ENCODE measurements around the gene DZIP1. TPM values are rescaled to one million over a fixed set of nuclear protein-coding genes. Genes with fewer than 3 reads are reported as not detected.

Gene DZIP1
- total RNA-seq, 1 experiment from 2014 or later, result 12.0 TPM

DNA sequence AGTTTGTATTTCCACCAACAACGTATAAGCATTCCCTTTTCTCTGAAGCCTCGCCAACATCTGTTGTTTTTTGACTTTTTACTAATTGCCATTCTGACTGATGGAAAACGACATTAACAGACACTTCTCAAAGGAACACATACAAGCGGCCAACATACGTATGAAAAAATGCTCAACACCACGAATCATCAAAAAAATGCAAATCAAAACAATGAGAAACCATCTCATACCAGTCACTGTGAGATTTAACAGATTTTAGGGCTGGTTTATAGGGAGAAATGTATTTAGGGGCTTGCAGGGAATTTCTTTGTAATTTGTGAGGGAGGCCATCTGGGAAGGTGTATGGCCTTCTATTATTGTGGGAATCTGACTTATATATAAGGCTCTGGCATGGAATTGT, 2.8 kb upstream of the DZIP1 start:
- in situ Hi-C loops (cut with HindIII; ENCODE audit: low pct_unique_long_range_greater_than_20kb, low sequenced_read_pairs), result no loop called here
- no peak for DNase-seq (ENCODE audit: low read depth)

DNA sequence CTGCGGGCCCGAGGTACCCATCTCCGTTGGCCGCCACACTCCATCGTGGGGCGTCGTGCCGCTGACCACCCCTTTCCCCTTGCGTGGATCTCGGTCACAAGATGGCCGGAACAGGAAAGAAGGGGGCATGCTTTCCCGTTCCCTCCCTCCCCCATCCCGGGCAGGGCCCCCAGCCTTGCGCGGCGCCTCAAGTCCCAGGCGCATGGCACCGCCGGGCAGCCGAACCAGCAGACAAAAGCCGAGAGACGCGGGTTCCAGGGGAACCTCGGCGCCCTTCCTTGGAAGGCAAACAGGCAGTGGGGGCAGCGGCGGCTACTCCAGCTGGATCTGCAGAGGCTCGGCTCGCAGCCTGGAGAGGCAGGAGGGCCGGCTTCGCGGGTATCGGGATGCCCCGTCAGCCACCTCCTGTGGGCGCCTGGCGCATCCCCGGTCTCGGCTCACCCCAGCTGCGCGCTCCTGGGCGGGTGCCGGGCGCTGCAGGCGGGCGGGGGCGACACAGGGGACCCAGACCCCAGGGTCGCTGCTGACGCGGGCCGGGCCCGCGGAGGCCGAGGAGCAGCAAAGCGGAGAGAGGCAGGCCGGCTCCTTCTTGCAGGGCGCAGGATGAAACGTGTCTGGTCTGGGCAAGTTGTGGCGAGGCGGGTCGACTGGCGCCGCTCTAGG, 439 bp downstream of the DZIP1 start:
- in situ Hi-C loops (cut with HindIII; ENCODE audit: low pct_unique_long_range_greater_than_20kb, low sequenced_read_pairs), result no loop called here
- DNase-seq (ENCODE audit: low read depth), result peak; percentile 65

DNA sequence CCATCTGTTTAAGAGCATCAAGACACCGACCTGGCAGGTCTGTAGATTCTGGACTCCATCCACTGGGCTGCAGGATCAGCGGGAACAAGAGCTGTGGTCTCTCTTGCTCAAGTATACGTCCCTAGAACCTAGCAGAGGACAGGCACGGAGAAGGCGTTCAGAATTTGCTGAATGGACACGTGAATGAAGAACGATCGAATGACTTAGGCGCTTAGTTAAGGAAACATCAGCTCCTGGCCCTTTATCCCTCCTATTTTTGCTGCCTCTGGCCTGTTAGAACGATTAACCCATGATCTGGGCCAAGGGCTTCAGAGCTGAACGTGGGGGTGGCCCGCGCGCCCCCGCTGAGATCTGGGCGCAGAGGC, 953 bp downstream of the DZIP1 start:
- in situ Hi-C loops (cut with HindIII; ENCODE audit: low pct_unique_long_range_greater_than_20kb, low sequenced_read_pairs), result no loop called here
- DNase-seq (ENCODE audit: low read depth), result peak; percentile 56

DNA sequence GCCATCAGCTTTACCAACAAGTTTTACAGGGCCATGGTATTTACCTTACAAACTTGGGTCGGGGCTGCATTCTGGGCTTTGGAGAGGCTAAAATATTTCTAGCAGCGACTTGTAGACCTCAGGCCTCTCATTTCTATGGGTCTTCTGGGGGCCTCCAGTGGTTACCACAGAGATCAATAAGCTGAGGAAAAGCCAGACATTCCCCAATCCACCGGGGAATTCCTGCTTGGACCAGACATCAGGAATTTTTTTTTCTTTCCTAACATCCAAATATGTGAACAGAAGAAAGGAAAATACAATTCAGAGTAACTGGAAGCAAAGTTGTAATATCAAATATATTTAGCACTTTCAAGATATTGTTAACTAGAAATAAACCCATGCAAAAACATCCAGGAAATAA, 1.5 kb downstream of the DZIP1 start:
- in situ Hi-C loops (cut with HindIII; ENCODE audit: low pct_unique_long_range_greater_than_20kb, low sequenced_read_pairs), result no loop called here
- DNase-seq (ENCODE audit: low read depth), result no peak

DNA sequence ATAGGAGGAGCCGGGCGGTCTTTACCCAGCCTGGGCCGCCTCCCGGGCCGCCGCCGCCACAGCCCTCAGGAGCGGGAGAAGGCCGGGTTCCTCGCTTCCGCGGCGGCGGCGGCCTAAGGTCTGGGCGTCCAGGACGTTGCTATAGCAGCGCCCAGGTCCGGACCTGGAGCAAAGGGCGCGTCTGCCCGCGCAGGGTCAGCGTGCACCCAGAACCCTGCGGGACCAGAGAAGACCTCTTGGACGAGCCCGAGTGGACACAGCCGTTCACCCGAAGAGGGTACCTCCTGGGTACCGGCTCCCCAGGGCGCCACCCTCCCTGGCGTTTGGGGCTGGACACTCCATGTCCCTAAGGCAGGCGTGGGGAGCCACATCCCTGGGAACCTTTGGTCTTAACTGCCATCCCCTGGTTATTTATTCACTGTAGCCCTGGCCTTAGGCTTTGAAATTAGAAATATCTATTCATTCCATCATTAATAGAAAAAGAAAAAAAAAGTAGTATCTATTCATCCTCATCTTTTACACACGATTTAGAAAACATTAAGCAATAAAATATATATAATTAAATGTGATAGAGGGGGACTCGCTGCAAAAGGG, 2.4 kb downstream of the DZIP1 start:
- peak; percentile 46 for DNase-seq (ENCODE audit: low read depth)
- in situ Hi-C loops (cut with HindIII; ENCODE audit: low pct_unique_long_range_greater_than_20kb, low sequenced_read_pairs), result no loop called here

DNA sequence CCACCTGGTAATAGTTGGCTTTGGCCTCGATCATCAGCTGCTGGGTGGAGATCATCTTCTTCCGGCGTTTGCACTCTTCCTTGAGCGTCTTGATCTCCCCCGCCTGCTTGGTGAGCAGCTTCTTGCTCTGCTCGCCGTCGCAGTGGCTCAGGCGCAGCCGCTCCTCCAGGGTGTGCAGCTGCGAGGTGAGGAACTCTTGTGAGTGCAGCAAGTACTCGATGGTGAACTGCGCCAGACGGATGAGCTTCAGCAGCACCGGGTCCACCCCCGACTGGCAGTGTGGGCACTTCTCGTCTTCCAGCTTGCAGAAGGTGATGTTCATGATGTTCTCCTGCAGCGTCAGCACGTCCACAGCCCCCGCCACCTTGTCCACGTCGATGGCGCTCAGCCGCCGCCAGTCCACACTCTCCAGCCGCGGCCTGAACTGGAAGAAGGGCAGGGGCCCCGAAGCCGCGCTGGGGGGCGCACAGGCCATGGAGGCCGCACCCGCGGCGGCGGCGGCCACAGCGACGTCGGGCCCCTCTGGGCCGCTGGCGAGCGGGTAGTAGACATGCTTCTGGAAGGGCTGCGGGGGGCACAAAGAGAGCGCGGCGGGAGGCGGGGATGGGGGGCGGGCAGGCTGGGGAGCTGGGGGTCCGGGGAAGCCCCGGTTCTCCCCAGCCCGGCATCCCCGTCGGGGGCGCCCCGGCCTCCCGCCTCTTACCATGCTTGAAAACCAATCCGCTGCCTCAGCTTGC, 3.0 kb downstream of the DZIP1 start:
- DNase-seq (ENCODE audit: low read depth), result peak; percentile 80
- in situ Hi-C loops (cut with HindIII; ENCODE audit: low pct_unique_long_range_greater_than_20kb, low sequenced_read_pairs), result no loop called here

DNA sequence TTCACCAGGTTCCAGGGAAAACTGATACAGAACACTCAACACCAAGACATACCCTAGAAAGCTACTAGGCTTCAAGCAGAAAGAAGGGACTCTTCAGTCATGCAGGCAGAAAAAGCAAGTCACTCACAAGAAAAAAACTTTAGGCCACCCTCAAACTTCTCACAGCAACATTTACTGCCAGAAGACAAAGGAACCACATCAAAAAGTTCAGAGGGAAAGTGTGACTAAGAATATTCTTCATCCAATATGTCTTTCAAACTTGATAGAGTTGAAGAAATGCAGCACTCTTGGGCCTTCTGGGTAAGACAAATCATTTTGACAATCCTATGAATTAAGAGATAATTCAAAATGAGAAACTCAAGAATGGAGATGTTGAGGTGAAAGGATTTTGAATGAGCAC, 7.7 kb downstream of the DZIP1 start:
- DNase-seq (ENCODE audit: low read depth), result no peak
- in situ Hi-C loops (cut with HindIII; ENCODE audit: low pct_unique_long_range_greater_than_20kb, low sequenced_read_pairs), result no loop called here

DNA sequence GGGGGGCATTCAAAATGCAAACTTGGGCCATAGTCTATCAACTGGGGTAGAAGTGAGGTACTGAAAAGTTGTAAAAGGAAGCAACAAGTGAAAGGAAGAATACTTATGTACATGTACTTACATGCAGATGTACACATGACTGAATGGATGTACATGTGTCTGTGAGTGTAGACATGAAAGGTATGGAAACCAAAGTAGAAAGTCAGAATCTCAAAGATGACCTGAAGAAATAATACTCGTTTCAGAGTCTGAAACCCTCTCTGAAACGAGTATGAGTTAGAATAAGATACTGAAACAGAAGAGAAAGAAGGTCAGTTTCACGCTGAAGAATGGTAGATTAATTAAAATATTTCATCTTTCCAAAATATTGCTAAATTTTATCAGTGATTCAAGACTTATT, 13.9 kb downstream of the DZIP1 start:
- in situ Hi-C loops (cut with HindIII; ENCODE audit: low pct_unique_long_range_greater_than_20kb, low sequenced_read_pairs), result no loop called here

DNA sequence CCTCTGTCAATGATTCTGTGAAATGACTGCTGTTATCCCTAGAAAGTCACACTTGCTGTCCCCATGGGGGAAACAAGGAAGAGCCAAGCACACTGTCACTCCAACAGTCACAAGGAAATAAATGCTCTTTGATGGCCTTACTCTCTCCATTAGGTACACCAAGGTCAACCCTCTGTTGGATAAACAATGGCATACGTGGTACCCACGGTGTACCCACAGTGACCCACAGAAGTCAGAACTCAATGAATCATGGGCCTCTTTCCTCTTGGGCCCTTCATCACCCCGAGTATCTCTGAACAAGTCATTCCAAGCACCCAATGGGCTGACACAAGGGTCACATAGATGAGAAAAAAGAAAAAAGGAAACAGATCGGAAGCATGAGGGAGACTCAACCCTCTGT, 15.4 kb downstream of the DZIP1 start:
- in situ Hi-C loops (cut with HindIII; ENCODE audit: low pct_unique_long_range_greater_than_20kb, low sequenced_read_pairs), result no loop called here
- DNase-seq (ENCODE audit: low read depth), result no peak

More for the DNA sequence above, 13.9 kb downstream of the DZIP1 start:
- no peak for DNase-seq (ENCODE audit: low read depth)

DNA sequence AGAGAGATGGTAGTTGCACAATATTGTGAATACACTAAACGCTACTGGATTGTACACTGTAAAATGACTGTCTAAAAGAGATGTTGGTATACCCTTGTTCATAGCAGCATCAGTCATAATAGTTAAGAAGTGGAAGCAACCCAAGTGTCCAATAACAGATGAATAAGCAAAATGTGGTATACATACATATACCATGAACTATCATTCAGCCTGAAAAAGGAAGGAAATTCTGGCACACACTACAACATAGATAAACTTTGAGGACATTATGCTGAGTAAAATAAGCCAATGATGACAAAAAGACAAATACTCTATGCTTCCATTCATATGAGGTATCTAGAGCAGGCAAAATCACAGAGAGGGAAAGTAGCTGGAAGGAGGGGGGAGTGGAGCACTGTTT, 16.0 kb downstream of the DZIP1 start:
- in situ Hi-C loops (cut with HindIII; ENCODE audit: low pct_unique_long_range_greater_than_20kb, low sequenced_read_pairs), result no loop called here
- no peak for DNase-seq (ENCODE audit: low read depth)

DNA sequence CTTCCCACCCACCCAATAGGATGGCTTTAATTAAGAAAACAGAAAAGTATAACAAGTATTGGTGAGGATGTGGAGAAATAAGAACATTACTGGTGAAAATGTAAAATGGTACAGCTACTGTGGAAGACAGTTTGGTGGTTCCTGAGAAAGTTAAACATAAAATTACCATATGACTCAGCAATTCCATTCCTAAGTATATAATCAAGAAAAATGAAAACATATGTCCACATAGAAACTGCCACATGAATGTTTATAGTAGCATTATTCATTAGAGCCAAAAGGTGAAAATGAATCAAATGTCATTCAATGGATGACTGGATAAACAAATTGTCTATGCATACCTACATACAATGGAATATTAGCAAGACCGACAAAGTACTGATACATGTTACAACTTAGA, 16.9 kb downstream of the DZIP1 start:
- DNase-seq (ENCODE audit: low read depth), result peak; percentile 25
- in situ Hi-C loops (cut with HindIII; ENCODE audit: low pct_unique_long_range_greater_than_20kb, low sequenced_read_pairs), result no loop called here

DNA sequence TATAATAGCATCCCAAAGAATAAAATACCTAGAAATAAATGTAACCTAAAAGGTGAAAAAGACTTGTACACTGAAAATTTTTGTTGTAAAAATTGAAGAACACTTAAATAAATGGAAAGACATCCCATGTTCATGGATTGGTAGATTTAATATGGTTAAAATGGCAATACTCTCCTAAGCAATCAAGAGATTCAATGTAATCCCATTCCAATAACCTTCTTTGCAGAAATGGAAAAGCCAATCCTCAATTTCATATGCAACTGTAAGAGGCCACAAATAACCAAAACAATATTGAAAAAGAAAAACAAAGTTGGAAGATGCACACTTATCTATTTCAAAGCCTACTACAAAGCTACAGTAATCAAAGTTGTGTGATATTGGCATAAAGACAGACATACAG, 17.7 kb downstream of the DZIP1 start:
- DNase-seq (ENCODE audit: low read depth), result no peak
- in situ Hi-C loops (cut with HindIII; ENCODE audit: low pct_unique_long_range_greater_than_20kb, low sequenced_read_pairs), result no loop called here

DNA sequence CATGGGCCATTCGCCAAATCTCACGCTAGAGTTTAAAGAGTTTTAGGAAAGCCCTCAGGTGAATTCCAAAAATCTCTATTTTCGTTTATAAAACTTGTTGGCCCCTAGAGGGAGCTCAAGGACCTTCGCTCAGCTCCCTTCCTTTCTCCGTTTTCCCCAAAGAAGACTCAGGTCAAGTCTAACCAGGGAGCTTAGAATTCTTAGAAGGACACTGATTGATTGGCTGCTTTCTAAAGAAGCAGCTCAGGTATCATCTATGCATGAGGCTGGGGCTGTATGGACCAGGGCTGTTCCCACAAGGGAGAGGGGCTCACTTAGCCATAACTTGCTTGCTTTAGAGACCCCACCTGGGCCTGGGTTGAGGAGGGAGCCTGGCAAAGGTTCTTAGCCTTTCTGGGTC, 20.5 kb downstream of the DZIP1 start:
- peak; percentile 29 for DNase-seq (ENCODE audit: low read depth)
- in situ Hi-C loops (cut with HindIII; ENCODE audit: low pct_unique_long_range_greater_than_20kb, low sequenced_read_pairs), result no loop called here

DNA sequence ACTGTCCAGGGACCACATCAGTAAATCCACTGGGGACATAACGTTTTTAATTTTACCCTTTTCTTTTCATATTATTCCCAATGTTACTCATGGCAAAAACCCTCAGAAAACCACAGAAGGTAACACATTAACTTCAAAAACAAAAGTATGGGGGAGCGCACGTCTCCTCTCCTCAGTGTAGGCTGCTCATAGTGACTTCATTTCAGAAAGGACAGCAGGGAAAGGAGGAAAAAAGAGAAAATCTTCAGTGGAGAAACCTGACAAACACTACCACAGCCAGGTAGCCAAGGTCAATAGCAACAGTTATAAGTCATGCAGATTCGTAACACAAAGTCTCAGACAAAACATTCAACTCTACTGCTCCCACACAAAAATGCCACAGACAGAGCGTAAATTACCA, 21.4 kb downstream of the DZIP1 start:
- in situ Hi-C loops (cut with HindIII; ENCODE audit: low pct_unique_long_range_greater_than_20kb, low sequenced_read_pairs), result no loop called here

DNA sequence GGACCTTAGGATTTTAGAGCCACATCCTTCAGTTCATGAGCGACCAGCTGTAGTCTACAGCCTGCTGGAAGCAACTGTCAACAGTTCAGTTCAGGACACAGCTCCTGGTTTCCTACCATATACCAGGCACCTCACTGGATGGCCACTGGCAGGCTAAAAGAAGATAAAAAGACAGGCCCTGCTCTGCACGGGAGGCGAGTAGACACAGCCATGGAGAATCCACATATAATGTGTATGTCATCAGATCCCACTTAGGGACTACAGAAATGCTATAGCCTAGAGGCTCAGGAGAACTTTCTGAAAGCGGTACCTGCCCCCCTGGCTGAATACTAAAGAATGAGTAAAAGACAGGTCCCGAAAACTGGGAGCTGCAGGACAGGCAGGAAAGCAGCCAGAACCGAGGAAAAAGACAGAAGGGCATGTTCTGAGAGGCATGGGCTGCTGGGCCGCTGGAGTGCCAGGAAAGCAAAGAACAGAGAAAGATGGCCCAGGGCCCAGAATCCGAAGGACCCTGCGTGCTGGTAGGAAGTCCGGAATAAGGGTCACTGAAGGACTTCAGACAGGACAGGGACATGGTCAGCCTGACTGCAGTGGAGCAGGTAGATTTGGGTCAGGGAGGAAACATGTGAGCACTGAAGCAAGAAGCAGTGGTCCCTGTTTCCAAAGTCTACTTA, 23.5 kb downstream of the DZIP1 start:
- no peak for DNase-seq (ENCODE audit: low read depth)
- in situ Hi-C loops (cut with HindIII; ENCODE audit: low pct_unique_long_range_greater_than_20kb, low sequenced_read_pairs), result no loop called here

More for the DNA sequence above, 21.4 kb downstream of the DZIP1 start:
- peak; percentile 55 for DNase-seq (ENCODE audit: low read depth)

DNA sequence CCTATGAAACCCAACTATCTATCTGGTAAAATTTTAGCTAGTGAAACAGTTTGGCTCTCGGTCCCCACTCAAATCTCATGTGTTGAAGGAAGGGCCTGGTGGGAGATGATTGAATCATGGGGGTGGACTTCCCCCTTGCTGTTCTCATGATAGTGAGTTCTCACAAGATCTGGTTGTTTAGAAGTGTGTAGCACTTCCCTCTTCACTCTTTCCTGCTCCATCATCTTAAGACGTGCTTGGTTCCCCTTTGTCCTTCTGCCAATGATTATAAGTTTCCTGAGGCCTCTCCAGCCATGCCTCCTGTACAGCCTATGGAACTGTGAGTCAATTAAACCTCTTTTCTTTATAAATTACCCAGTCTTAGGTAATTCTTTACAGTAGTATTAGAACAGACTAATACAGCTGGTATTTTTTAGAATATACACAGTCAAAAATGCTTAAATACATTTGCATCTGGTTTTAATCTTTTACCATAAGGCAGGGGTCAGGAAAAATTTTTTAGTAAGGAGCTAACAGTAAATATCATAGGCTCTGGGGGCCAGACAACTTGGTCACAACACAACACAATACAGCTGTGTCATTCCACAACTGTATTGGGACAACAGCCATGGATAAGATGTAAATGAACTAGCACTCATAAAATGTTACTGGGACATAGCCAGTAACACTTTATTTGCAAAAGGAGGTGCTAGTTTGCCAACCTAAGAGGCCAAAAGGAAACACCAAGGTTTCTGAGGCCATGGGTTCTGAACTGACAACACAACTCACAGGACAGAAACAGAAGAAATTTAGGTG, 24.3 kb downstream of the DZIP1 start:
- in situ Hi-C loops (cut with HindIII; ENCODE audit: low pct_unique_long_range_greater_than_20kb, low sequenced_read_pairs), result no loop called here
- DNase-seq (ENCODE audit: low read depth), result no peak

DNA sequence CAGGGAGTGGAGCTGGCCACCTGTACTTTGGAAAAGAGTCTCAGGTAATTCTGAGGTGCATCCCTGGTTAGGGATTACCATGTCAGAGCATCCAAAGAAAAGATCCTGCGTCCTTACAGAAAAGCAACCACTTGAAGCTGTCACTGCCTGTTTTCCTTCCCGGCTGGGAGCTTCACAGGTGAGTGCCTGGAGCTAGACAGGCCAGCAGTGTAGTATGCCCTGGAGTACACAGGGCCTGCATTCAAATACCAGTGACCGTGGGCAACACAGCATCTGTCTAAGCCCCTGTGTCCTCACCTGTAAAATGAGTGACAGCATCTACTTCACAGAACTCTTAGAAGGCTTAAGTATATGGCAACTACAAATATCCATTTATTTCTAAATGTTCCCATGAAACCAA, 29.0 kb downstream of the DZIP1 start:
- DNase-seq (ENCODE audit: low read depth), result no peak
- in situ Hi-C loops (cut with HindIII; ENCODE audit: low pct_unique_long_range_greater_than_20kb, low sequenced_read_pairs), result no loop called here

DNA sequence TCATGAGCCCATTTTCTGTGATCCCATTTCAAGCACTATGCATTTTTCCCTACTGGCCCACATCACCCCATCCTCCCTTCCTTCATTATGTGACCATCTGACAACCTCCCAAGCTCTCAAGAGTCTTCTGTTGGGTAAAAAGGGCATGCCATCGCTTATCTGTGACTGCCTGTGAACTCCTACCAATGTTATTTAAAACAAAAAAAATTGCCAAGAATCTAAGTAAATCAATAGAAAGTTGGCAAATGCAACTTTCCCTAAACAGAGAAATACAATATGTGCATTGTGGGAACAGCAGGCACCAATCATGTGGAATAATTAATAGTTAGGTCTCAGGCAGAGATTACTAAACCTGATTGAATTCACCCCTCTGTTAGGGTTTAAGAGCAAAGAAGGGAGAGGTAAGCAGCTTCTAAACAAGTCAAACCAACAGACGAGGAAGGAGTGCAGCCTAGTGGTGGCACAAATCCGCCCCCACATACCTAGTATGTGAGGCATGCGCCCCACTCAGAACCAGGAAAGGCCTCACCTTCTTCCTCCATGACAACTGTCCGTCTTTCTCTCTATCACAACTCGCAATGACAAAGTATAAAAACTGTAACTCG, 29.8 kb downstream of the DZIP1 start:
- no peak for DNase-seq (ENCODE audit: low read depth)

More for the DNA sequence above, 29.8 kb downstream of the DZIP1 start:
- in situ Hi-C loops (cut with HindIII; ENCODE audit: low pct_unique_long_range_greater_than_20kb, low sequenced_read_pairs), result no loop called here

Measured in Caki2 (cell line).